GM15510 (cell line): ENCODE data around the gene RRM1.

Experiments
- POLR2A ChIP-seq: IDR thresholded peaks from 3 replicates; pipeline ENCODE4 v1.6.1; 2011; ENCODE audit warnings: borderline replicate concordance; ENCODE audit not compliant: insufficient read length; ENCODE audit errors: extremely low read depth

The RRM1 gene

DNA sequence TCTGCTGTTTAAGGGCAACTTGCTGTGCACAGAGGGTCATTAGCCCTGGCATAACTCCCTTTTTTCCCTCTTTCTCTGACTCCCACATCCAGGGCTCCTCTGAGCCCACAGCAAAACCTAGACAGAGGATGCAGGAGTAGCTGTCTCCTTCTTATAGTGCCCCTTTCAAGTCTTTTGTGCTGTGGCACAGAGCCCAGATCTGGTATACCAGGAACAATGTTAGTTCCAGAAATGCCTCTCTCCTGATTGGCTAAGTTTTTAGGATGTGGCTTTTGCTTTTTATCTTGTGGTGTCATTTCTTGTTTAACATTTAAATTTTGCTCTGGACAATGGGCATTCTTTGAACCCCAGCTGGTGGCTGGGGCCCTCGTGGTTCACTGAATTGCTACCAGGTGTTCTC is 25.6 kb upstream of the RRM1 start:
- no peak for TF ChIP-seq POLR2A

GRCh38 chr11:4071325-4071724 is 23.3 kb upstream of the RRM1 start:
- TF ChIP-seq POLR2A, result no peak

GRCh38 chr11:4071914-4072313 is 22.7 kb upstream of the RRM1 start:
- no peak for TF ChIP-seq POLR2A

DNA sequence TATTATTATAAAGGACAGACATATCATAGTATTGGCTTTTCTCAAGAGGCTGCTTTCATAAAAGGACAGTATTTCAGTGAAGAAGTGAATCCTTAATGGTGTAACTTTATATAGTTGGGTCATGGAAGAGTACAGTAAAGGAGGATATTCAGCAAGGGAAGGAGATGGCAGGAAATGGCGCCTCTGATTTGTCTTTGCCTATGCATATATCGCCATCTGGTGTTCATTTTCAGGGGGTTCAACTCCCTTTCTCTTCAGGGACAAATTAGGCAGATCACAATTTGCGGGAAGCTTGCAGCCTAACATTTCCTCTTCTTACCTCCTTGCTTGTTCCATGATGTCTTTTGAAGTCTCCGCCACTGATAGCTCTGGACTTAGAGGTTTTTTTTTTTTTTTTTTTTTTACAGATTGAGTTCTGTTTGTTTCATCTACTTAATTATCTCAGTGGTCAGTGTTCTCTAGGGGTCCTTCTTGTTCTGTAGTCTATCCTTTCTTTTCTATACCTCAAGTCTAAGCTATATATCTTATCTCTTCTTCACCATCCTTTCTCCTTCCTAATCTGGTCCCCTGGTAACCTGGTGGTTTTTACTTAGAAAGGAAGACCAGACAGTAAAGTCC is 21.8 kb upstream of the RRM1 start:
- TF ChIP-seq POLR2A, result no peak

DNA sequence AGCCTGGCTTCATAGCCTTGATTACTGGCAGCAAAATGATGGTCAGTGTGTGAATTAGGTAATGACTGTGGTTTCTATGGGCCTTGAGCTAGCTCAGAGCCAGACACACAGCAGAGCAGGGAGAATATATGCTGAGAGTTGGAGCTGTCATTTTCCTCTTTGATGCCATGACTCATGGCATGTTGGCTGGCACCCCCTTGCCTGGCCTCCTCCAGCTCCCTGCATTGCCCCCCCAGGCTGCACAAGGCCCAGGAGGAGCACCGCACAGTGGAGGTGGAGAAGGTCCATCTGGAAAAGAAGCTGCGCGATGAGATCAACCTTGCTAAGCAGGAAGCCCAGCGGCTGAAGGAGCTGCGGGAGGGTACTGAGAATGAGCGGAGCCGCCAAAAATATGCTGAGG is 20.3 kb upstream of the RRM1 start:
- no peak for TF ChIP-seq POLR2A

- no peak for TF ChIP-seq POLR2A
Measured at GRCh38 chr11:4076774-4077173, 17.8 kb upstream of the RRM1 start.

DNA sequence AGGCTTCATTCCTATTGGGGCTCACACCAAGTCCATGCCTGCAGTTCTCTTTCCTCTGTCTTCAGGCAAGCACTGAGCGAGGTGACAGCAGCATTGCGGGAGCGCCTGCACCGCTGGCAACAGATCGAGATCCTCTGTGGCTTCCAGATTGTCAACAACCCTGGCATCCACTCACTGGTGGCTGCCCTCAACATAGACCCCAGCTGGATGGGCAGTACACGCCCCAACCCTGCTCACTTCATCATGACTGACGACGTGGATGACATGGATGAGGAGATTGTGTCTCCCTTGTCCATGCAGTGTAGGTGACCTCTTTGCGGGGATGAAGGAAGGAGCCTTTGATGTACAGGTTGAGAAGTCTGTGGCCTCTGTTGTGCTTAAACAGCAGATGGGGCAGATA is 11.4 kb upstream of the RRM1 start:
- TF ChIP-seq POLR2A, result no peak

DNA sequence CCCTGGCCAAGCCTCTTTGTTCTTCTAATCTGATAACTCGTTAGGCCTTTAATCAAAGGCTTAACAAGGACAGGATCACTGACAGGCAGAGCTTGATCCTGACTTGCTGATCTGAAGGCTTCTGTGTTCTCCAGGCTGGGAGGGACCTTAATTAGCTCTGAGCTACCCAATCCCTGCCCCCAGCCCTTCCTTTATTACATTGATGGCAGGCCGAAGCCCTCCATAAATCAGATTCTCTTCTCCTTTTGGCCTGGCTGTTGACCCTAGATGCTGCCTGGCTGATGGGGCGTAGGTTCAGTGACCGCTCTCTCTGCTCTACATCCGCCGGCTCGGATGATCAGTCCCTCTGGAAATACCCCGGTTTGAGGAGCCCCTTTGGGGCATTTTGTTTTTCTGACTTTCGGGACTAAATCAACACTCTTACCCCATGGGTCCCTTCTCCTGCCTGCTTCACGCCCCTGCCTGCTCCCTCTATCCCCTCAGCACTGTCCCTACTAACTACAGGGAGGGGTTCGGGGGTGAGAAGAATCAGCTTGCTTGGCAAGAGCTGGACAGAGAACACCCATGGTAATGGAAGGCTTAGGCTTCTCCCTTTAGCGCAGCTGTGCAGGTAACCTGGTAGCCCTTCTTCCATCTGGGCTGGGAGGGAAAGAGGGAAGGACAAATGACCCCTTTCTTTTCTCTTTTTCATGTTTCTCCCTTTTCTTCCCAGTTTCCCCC is 10.0 kb upstream of the RRM1 start:
- no peak for TF ChIP-seq POLR2A

GRCh38 chr11:4085575-4085974 is 9.0 kb upstream of the RRM1 start:
- no peak for TF ChIP-seq POLR2A

- TF ChIP-seq POLR2A, result no peak
Measured at GRCh38 chr11:4086575-4087353, 7.8 kb upstream of the RRM1 start.

GRCh38 chr11:4087551-4087950 is 7.0 kb upstream of the RRM1 start:
- TF ChIP-seq POLR2A, result no peak

GRCh38 chr11:4090258-4090657 is 4.3 kb upstream of the RRM1 start:
- TF ChIP-seq POLR2A, result no peak

DNA sequence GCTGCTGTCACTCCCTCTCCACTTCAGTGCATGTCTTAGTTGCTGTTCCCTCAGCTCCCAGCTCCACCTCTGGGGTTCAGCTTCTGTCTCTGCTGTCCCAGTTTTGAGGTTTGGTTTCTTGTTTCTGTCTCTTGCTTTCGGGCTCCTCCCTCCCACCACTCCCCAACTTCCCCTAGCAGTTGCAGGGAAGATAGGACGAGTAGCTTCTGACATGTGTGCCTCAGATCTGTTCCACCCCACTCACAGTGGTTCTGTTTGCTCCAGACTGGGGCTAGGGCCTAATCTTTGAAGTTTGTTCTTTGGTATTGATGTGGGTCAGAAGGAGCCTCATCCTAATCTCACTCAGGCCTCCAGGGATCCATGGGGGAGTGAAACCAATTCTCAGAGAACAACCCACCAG is 2.6 kb upstream of the RRM1 start:
- TF ChIP-seq POLR2A, result no peak

- no peak for TF ChIP-seq POLR2A
Measured at GRCh38 chr11:4093519-4094347, 866 bp upstream of the RRM1 start.
